Tibial nerve (tissue), 4 donors: ENCODE measurements around the gene ACBD6.

Source experiments
- EP300 ChIP-seq, 2 donors: sonication (generic); formaldehyde crosslinking; IDR thresholded peaks; one replicate each; pipeline ENCODE4 v1.6.1; 2017; ENCODE audit warnings: antibody characterized with exemption in 2 of 2, mild to moderate bottlenecking in 1 of 2
- POLR2A ChIP-seq, 2 donors: fragments of 450-650 bp; IDR thresholded peaks; one replicate each; pipeline ENCODE4 v1.6.1; 2017; ENCODE audit warnings: antibody characterized with exemption in 2 of 2, mild to moderate bottlenecking in 2 of 2, moderate library complexity in 2 of 2
- TF ChIP-seq, protein P1 (sequence below), 5 experiments: fragments of 200-600 bp in 3 of 5; fragments of 450-650 bp in 2 of 5; sonication (generic) in 3 of 5; IDR thresholded peaks; one replicate each; pipeline ENCODE4 v1.5.1; 2016 to 2019; ENCODE audit warnings: antibody characterized with exemption in 5 of 5, mild to moderate bottlenecking in 3 of 5, moderate library complexity in 2 of 5

DNA sequence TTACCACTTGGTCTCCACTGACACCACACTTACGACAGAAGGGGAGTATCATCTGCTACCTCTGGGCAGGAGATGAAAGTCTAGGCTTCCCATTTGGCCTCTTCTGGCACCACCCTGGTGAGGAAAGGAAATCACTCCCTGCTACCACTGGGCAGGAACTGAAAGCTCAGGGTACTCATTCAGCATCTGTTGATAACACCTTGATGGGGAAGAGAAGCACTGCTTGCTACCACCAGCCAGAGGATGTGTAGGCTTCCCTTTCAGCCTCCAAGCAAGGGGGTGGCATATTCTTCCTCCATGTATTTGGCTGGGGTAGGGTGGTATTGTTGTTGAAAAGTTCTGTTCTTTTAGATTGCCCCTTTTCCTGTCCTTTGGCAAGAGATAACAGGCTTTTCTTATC is 115.0 kb downstream of the ACBD6 start:
- TF ChIP-seq, protein P1, sequence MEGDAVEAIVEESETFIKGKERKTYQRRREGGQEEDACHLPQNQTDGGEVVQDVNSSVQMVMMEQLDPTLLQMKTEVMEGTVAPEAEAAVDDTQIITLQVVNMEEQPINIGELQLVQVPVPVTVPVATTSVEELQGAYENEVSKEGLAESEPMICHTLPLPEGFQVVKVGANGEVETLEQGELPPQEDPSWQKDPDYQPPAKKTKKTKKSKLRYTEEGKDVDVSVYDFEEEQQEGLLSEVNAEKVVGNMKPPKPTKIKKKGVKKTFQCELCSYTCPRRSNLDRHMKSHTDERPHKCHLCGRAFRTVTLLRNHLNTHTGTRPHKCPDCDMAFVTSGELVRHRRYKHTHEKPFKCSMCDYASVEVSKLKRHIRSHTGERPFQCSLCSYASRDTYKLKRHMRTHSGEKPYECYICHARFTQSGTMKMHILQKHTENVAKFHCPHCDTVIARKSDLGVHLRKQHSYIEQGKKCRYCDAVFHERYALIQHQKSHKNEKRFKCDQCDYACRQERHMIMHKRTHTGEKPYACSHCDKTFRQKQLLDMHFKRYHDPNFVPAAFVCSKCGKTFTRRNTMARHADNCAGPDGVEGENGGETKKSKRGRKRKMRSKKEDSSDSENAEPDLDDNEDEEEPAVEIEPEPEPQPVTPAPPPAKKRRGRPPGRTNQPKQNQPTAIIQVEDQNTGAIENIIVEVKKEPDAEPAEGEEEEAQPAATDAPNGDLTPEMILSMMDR (IDR thresholded peaks at IDR 0.05) = no peak
- TF ChIP-seq POLR2A (IDR thresholded peaks at IDR 0.05) = no peak
- TF ChIP-seq EP300 (IDR thresholded peaks at IDR 0.05) = no peak
